T-helper 1 cell treated with Interleukin-12 subunit alpha and Interleukin-12 subunit beta and Interleukin-4 antibody, amounts not matched to agents 30 μg/mL and 1 μg/mL, for 36 hours (primary cell): Measurements from ENCODE around the gene KMT2E.
A peak's percentile ranks its signal among the peaks of the same experiment; 100 is the strongest.
"Not testable (repeated sequence)": the region's sequence is repeated elsewhere in the genome, so short reads cannot be mapped to it uniquely, and the experiment has no call there.

ENCODE experiments used
- H3K27ac Mint-ChIP-seq: one replicate; pipeline ENCODE4 v1.8.0; 2021; ENCODE audit warnings: mild to moderate bottlenecking, mixed read lengths
- H3K27me3 Mint-ChIP-seq: one replicate; pipeline ENCODE4 v1.8.0; 2021; ENCODE audit warnings: low read depth, mixed read lengths
- H3K36me3 Mint-ChIP-seq: one replicate; pipeline ENCODE4 v1.8.0; 2021; ENCODE audit warnings: low read depth, mixed read lengths
- H3K4me1 Mint-ChIP-seq: one replicate; pipeline ENCODE4 v1.8.0; 2021; ENCODE audit warnings: low read depth, mixed read lengths
- H3K4me3 Mint-ChIP-seq: one replicate; pipeline ENCODE4 v1.8.0; 2021; ENCODE audit warnings: mild to moderate bottlenecking, moderate library complexity, mixed read lengths
- H3K9me3 Mint-ChIP-seq: one replicate; pipeline ENCODE4 v1.8.0; 2021; ENCODE audit warnings: mixed read lengths

KMT2E gene, protein sequence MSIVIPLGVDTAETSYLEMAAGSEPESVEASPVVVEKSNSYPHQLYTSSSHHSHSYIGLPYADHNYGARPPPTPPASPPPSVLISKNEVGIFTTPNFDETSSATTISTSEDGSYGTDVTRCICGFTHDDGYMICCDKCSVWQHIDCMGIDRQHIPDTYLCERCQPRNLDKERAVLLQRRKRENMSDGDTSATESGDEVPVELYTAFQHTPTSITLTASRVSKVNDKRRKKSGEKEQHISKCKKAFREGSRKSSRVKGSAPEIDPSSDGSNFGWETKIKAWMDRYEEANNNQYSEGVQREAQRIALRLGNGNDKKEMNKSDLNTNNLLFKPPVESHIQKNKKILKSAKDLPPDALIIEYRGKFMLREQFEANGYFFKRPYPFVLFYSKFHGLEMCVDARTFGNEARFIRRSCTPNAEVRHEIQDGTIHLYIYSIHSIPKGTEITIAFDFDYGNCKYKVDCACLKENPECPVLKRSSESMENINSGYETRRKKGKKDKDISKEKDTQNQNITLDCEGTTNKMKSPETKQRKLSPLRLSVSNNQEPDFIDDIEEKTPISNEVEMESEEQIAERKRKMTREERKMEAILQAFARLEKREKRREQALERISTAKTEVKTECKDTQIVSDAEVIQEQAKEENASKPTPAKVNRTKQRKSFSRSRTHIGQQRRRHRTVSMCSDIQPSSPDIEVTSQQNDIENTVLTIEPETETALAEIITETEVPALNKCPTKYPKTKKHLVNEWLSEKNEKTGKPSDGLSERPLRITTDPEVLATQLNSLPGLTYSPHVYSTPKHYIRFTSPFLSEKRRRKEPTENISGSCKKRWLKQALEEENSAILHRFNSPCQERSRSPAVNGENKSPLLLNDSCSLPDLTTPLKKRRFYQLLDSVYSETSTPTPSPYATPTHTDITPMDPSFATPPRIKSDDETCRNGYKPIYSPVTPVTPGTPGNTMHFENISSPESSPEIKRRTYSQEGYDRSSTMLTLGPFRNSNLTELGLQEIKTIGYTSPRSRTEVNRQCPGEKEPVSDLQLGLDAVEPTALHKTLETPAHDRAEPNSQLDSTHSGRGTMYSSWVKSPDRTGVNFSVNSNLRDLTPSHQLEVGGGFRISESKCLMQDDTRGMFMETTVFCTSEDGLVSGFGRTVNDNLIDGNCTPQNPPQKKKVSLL (N-terminal part only)

DNA sequence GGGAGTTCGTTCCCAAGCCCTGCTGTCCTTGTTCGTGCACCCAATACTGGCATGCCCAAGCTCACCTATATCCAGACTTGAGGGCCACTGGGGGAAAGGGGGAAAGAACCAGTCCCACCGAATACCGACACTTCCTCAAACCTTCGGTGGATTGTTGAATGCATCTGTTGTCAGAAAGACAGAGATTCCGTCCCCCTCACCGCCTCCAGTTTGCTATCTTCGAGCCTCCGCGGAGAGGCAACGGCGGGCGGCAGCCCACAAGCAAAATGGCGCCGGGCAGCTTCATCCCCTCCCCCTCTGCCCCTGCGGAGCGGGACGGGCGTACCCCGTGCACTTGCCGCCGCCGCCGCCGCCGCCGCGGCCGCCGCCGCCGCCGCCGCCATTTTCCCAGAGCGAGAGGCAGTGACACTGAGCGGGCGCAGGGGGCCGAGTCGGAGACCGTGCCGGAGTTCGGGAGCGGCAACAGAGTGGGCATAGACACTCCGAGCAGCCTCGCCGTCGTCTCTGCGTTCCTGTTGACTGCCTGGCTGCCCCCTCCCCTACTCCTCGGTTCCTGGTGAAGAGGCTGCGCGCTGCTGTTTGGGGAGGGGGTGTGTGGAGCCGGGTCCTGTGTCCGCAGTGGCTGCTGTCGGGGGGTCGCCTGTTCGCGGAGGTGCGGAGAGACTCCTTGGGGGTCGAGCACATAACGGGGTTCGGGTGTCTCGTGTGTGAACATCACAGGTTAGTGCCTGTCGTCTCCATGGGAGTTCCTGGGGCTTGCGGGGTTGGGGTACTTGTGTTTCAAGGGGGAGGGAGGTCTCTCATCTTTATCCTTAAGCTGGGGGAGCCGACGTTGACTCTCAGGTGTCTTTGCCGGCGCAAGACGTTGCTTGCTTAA lies at the start of gene KMT2E:
TSS of gene KMT2E (plus strand) at position 390 of the 877 bp plus-strand sequence. CDS start 26,748 bp downstream, outside the sequence.
- peak within 1 kb of the TSS; percentile 96 for H3K4me3 Mint-ChIP-seq
- peak within 1 kb of the TSS; percentile 99 for H3K27ac Mint-ChIP-seq
- H3K9me3 Mint-ChIP-seq, result no peaks in the 10 kb centered on the region
- H3K4me1 Mint-ChIP-seq, result peaks cover 28% of the 10 kb centered on the region
- H3K27me3 Mint-ChIP-seq, result peaks cover 3% of the 10 kb centered on the region
- H3K36me3 Mint-ChIP-seq, result peaks cover 39% of the 10 kb centered on the region

DNA sequence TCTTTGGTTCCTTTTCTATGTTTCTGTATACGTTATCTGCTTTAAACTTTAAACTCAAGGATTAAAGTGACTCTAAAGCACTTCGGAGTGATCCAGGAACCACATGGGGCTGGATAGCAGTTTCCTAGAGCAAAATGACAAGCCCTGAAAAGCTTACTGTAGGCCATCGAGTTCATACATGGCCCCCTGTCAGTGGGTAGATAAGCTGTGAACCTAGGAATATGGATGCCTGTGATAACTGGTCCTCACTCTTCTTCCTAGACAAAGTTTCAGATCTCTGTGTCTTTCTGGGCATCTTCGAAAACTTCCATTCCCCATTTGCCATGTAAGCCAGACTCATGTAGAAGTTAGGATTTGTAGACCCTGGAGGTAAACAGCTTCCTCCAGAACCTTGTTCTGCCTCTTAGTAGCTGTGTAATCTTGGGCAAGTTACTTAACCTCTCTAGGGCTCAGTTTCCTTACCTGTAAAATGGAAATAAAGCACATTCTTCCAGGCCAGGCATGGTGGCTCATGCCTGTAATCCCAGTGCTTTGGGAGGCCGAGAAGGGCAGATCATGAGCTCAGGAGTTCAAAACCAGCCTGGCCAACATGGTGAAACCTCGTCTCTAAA lies 49.3 kb upstream of the KMT2E start:
- no peaks in the 10 kb centered on the region for H3K27me3 Mint-ChIP-seq
- peaks cover 42% of the 10 kb centered on the region for H3K4me1 Mint-ChIP-seq
- no peak overlapping the region for H3K4me3 Mint-ChIP-seq
- H3K9me3 Mint-ChIP-seq, result no peaks in the 10 kb centered on the region
- H3K36me3 Mint-ChIP-seq, result peaks cover 42% of the 10 kb centered on the region
- no peak overlapping the region for H3K27ac Mint-ChIP-seq

DNA sequence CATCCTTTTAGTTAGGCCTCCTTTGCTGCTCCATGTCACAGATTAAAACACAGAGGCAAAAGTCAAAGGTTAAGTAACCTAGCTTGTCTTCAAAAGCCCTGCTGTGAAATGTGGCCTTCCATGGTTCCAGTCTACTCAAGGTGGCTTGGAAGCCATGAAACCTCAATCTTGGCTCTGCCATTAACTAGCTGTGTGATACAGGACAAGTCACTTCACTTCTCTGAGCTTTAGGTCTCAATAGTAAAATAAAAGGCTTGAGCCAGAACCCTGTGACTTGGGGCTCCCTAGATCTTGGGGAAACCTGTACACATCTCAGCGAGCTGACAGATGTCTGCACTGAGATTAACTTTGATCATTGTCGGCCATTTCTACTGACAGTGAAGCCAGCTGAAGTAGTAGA lies 48.0 kb upstream of the KMT2E start:
- peaks cover 43% of the 10 kb centered on the region for H3K36me3 Mint-ChIP-seq

DNA sequence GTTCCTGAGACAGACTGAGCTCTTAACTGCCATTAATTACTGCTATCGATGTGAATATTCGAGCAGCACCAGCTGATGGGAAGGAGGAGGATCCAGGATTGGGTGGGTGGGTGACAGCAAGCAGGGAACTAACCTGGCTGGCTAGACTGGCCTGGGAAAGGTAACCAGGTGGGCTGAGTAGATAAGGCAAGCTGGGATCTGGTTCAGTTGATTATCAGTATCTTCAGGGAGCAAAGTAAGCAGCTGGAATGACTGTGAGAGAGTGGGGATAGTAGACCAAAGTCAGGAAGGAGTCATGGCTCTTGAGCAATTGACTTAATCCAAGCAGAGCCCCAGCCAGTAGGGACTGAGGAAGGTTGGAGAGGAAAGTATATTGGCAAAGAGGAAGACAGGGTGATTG lies 46.9 kb upstream of the KMT2E start:
- H3K27me3 Mint-ChIP-seq, result no peaks in the 10 kb centered on the region
- H3K4me1 Mint-ChIP-seq, result peaks cover 37% of the 10 kb centered on the region
- no peaks in the 10 kb centered on the region for H3K9me3 Mint-ChIP-seq
- H3K4me3 Mint-ChIP-seq, result no peak overlapping the region
- H3K36me3 Mint-ChIP-seq, result peaks cover 42% of the 10 kb centered on the region
- H3K27ac Mint-ChIP-seq, result peak overlapping the region; percentile 17

More for the DNA sequence above, 48.0 kb upstream of the KMT2E start:
- H3K4me3 Mint-ChIP-seq, result no peak overlapping the region
- no peak overlapping the region for H3K27ac Mint-ChIP-seq
- H3K9me3 Mint-ChIP-seq, result no peaks in the 10 kb centered on the region
- H3K4me1 Mint-ChIP-seq, result peaks cover 40% of the 10 kb centered on the region
- no peaks in the 10 kb centered on the region for H3K27me3 Mint-ChIP-seq

DNA sequence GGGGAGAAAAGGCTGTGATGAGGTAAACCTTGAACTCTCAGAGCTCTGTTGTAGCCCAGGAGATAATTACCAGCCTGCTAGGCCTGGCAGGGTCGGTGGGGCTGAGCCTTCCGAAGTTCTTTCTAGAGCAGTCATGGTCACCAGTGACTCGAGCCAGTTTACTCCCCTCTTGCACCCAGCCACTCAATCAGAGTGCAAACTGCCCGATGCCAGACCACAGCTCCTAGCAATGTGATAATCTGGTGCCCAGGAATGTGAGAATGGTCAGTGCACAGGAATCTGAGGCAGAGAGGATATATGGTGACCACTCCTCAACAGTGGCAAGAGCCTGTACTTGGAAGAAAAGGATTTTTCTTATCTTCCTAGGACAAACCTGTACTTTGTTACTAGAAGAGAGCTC lies 46.4 kb upstream of the KMT2E start:
- H3K4me1 Mint-ChIP-seq, result peaks cover 35% of the 10 kb centered on the region
- no peak overlapping the region for H3K4me3 Mint-ChIP-seq
- H3K9me3 Mint-ChIP-seq, result no peaks in the 10 kb centered on the region
- H3K36me3 Mint-ChIP-seq, result peaks cover 37% of the 10 kb centered on the region
- H3K27ac Mint-ChIP-seq, result no peak overlapping the region
- H3K27me3 Mint-ChIP-seq, result no peaks in the 10 kb centered on the region

DNA sequence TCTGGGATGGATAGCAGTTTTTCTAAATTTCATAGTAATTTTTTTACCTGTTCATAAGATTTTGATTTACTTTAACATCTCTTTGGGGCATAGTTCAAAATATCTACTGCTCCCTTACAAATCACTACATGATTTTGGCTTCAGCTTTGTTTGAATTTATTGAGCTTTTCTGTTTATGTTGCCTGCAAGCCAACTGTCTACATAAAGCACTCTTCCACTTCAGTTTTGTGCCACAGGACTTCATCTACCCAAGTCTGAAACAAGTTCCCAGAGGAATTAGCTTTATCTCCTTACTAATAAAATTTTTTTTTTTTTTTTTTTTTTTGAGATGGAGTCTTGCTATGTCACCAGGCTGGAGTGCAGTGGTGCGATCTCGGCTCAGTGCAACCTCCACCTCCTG lies 45.4 kb upstream of the KMT2E start:
- Mint-ChIP-seq H3K27me3 (no peaks in the 10 kb centered on the region), H3K4me1 (peaks cover 29% of the 10 kb centered on the region), H3K9me3 (no peaks in the 10 kb centered on the region), H3K36me3 (peaks cover 30% of the 10 kb centered on the region), H3K4me3 (no peak overlapping the region), H3K27ac (no peak overlapping the region)

DNA sequence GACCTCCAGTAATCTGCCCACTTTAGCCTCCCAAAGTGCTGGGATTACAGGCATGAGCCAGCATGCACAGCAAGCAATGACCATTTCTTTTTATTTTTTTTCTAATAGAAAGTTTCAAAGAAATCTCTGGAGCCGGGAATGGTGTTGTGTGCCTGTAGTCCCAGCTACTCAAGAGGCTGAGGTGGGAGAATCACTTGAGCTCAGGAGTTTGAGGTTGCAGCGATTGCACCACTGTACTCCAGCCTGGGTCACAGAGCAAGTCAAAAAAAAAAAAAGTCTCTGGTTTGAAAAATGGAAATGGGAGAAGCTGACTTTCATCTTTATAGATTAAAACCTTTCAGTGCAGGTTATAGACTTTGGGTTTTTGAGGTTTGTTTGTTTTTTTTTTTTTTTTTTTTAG lies 44.8 kb upstream of the KMT2E start:
- peaks cover 28% of the 10 kb centered on the region for H3K36me3 Mint-ChIP-seq
- H3K27me3 Mint-ChIP-seq, result no peaks in the 10 kb centered on the region
- peaks cover 25% of the 10 kb centered on the region for H3K4me1 Mint-ChIP-seq
- no peaks in the 10 kb centered on the region for H3K9me3 Mint-ChIP-seq
- H3K4me3 Mint-ChIP-seq, result no peak overlapping the region
- no peak overlapping the region for H3K27ac Mint-ChIP-seq

DNA sequence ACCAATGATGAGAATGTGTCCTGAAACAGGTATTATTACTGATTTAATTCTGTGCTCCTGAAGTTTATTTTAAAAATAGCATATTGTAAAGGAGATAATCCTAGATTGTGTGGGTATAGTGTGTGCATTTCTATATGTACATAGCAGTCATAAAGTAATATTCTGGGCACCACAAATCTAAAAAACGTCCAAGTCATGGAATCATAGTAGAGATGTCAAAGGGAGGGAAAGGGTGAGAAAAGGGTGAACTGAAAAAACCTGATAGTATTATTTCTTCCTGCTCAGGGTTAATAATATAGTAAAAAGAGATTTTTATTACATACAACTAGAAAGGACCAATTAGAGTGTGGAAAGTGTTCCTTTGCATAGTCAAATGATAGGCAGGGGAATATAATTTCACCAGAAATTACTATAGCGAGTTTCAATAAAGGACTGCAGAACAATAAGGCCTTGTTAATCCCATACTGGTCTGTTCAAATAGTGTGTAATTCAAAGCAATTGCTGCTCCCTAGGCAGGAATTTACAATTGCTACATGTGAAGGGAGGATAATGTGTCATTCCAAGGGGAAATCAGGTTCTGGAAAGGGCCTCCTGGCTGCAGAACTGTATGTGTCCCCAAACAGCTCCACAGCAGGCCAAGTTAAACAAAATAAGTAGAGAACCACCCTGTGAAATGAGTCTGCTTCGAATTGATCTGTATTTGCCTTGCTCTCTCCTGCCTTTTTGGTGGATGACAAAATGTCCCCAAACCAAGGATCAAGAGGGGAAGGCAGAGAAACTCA lies 42.5 kb upstream of the KMT2E start:
- Mint-ChIP-seq H3K27ac (no peak overlapping the region), H3K4me3 (no peak overlapping the region), H3K4me1 (peaks cover 22% of the 10 kb centered on the region), H3K36me3 (peaks cover 23% of the 10 kb centered on the region), H3K27me3 (no peaks in the 10 kb centered on the region), H3K9me3 (no peaks in the 10 kb centered on the region)

DNA sequence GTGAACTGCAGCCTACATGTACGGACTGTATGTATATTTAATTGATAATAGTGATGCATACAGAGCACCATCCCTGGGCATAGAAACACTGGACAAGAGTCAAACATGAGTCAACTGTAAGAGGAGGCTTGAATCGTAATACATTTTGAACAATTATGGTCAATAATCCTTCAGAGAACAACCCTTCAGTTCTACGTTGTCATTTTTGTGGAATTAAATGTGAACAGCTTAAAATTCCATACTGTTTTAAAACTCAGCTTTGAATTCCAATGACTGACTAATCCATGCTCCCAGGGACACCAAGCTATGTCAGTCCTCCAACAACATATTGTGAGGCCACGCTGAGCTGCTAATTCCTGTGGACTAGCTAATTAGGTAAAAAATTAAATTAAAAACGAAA lies 41.5 kb upstream of the KMT2E start:
- H3K36me3 Mint-ChIP-seq, result peaks cover 18% of the 10 kb centered on the region

DNA sequence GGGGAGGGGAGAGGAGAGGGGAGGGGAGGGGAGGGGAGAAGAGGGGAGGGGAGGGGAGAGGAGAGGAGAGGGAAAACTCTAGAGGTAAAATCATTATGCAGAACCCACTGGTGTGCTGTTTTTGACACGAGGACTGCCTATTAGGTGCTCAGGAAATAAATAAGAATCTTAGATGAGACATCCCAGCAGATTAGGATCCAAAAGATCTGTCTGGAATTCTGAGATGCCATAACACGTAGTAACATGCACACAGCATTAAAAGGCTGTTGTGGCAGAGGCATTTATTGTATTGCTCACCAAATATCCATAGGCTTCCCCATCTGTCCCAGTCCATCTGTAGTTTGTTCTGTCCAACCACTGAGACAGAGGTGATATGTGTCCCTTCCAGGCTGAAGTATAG lies 40.8 kb upstream of the KMT2E start:
- Mint-ChIP-seq H3K9me3 (no peaks in the 10 kb centered on the region), H3K36me3 (peaks cover 18% of the 10 kb centered on the region), H3K4me3 (no peak overlapping the region), H3K27me3 (no peaks in the 10 kb centered on the region), H3K4me1 (peaks cover 21% of the 10 kb centered on the region), H3K27ac (no peak overlapping the region)

More for the DNA sequence above, 41.5 kb upstream of the KMT2E start:
- H3K27ac Mint-ChIP-seq, result no peak overlapping the region
- H3K4me3 Mint-ChIP-seq, result no peak overlapping the region
- H3K27me3 Mint-ChIP-seq, result no peaks in the 10 kb centered on the region
- H3K4me1 Mint-ChIP-seq, result peaks cover 23% of the 10 kb centered on the region
- H3K9me3 Mint-ChIP-seq, result no peaks in the 10 kb centered on the region

DNA sequence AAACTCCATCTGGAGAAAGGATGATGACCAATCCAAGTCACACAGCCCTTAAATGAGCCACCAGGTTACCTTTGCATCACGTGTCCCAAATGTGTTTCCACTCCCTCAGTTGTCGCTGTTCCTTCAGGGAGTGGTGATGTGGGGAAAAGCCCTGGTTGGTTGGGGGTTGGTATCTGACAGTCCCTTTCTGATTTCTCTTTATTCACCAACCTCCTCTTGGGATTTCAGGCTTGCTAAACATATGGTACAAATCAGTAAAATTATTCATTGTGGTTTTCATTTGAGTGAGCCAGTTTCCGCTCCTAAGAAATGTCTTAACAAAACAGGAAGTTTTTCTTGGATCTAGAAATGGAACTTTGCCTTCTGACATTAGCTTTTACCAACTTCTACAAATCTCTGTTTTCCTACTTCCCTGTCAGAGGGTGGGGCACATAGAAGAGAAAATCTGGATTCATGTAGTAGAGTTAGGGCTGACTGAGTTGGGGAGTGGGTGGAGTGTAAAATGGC lies 40.0 kb upstream of the KMT2E start:
- no peak overlapping the region for H3K27ac Mint-ChIP-seq
- no peaks in the 10 kb centered on the region for H3K9me3 Mint-ChIP-seq
- no peak overlapping the region for H3K4me3 Mint-ChIP-seq
- peaks cover 23% of the 10 kb centered on the region for H3K4me1 Mint-ChIP-seq
- no peaks in the 10 kb centered on the region for H3K27me3 Mint-ChIP-seq
- H3K36me3 Mint-ChIP-seq, result peaks cover 18% of the 10 kb centered on the region

DNA sequence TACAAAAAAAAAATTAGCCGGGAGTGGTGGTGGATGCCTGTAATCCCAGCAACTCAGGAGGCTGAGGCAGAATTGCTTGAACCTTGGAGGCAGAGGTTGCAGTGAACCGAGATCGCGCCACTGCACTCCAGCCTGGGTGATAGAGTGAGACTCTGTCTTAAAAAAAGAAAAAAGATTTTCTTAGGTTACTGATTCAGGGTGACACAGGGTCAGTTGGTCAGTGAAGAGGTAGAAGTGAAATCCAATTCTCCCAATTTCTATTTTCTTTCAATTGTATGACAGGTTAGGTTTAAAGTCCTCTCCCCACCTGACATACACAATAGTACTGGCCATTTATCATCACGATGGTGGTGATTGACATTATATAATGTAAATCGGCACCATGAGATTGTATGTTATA lies 38.5 kb upstream of the KMT2E start:
- H3K36me3 Mint-ChIP-seq, result peaks cover 14% of the 10 kb centered on the region
- H3K9me3 Mint-ChIP-seq, H3K4me3 Mint-ChIP-seq, H3K27me3 Mint-ChIP-seq, H3K27ac Mint-ChIP-seq: not testable (repeated sequence)
- H3K4me1 Mint-ChIP-seq, result peaks cover 27% of the 10 kb centered on the region
